Right lobe of liver (tissue), 4 donors: ENCODE data around the gene SPTBN4.

Source experiments
- CTCF ChIP-seq, 4 donors: fragments of 200-600 bp in 3 of 4; fragments of 450-650 bp in 1 of 4; IDR thresholded peaks; one replicate each; pipeline versions ENCODE4 v1.5.1 to v1.8.0; 2016 to 2022; ENCODE audit warnings: antibody characterized with exemption in 4 of 4, mild to moderate bottlenecking in 2 of 4
- POLR2A ChIP-seq: fragments of 450-650 bp; IDR thresholded peaks from one replicate; pipeline ENCODE4 v1.6.1; 2017; ENCODE audit warnings: antibody characterized with exemption, mild to moderate bottlenecking
- donor health status: DM: no; HTN: no; CAD: no.
- donor health status: DM: no; HTN: no; CAD: no.
- donor health status: DM: no; HTN: yes; CAD: no.

DNA sequence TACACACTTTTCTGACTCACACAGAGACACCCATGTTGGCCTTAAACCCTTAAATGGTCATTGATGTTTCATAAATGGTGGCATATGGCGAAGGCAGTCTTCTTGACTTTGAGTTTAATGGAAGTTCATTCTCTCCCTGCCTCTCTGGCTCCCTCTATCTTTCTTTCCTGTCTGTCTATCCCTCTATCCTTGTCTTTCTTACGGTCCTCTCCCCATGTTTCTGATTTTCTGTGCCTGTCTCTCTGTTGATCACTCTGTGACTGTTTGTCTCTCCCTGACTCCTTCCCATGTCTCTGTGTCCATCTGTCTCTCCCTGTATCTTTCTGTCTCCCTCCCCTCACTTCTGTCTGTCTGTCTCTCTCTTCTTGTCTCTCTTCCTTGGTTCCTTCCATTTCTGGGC is 66.7 kb downstream of the SPTBN4 start:
- TF ChIP-seq CTCF (IDR thresholded peaks at IDR 0.05) (no peak), POLR2A (no peak)
